Stimulated activated naive CD8-positive, alpha-beta T cell treated with anti-CD3 and anti-CD28 coated beads, Interleukin-15, Interleukin-2, amounts not matched to agents 100 ng/mL and 50 ng/mL, for 24 hours (primary cell): Measurements from ENCODE around the gene DDX24.

Experiments used
- H3K27ac Mint-ChIP-seq: one replicate; pipeline ENCODE4 v1.8.0; 2021; ENCODE audit warnings: mild to moderate bottlenecking, mixed read lengths
- H3K27me3 Mint-ChIP-seq: one replicate; pipeline ENCODE4 v1.8.0; 2021; ENCODE audit warnings: mixed read lengths
- H3K36me3 Mint-ChIP-seq: one replicate; pipeline ENCODE4 v1.8.0; 2021; ENCODE audit warnings: low read depth, mixed read lengths
- H3K4me1 Mint-ChIP-seq: one replicate; pipeline ENCODE4 v1.8.0; 2021; ENCODE audit warnings: low read depth, mixed read lengths
- H3K4me3 Mint-ChIP-seq: one replicate; pipeline ENCODE4 v1.8.0; 2021; ENCODE audit warnings: mild to moderate bottlenecking, mixed read lengths
- H3K9me3 Mint-ChIP-seq: one replicate; pipeline ENCODE4 v1.8.0; 2021; ENCODE audit warnings: mixed read lengths

The DDX24 gene

GRCh38 chr14:94104731-94105130, 23.7 kb upstream of the DDX24 start:
- H3K9me3 Mint-ChIP-seq, result no peaks in the 10 kb centered on the region
- H3K27me3 Mint-ChIP-seq, result no peaks in the 10 kb centered on the region
- no peaks in the 10 kb centered on the region for H3K4me1 Mint-ChIP-seq
- no peak overlapping the region for H3K4me3 Mint-ChIP-seq
- H3K36me3 Mint-ChIP-seq, result no peaks in the 10 kb centered on the region
- H3K27ac Mint-ChIP-seq, result no peak overlapping the region

GRCh38 chr14:94103554-94104150, 22.6 kb upstream of the DDX24 start:
- Mint-ChIP-seq H3K27ac (no peak overlapping the region), H3K4me1 (no peaks in the 10 kb centered on the region), H3K9me3 (no peaks in the 10 kb centered on the region), H3K27me3 (no peaks in the 10 kb centered on the region), H3K4me3 (no peak overlapping the region), H3K36me3 (no peaks in the 10 kb centered on the region)

GRCh38 chr14:94102768-94103482, 21.9 kb upstream of the DDX24 start:
- H3K27me3 Mint-ChIP-seq, result no peaks in the 10 kb centered on the region
- H3K4me1 Mint-ChIP-seq, result no peaks in the 10 kb centered on the region
- H3K36me3 Mint-ChIP-seq, result no peaks in the 10 kb centered on the region
- H3K9me3 Mint-ChIP-seq, result no peaks in the 10 kb centered on the region
- no peak overlapping the region for H3K4me3 Mint-ChIP-seq
- no peak overlapping the region for H3K27ac Mint-ChIP-seq

- H3K36me3 Mint-ChIP-seq, result peaks cover 3% of the 10 kb centered on the region
- H3K4me1 Mint-ChIP-seq, result no peaks in the 10 kb centered on the region
- no peaks in the 10 kb centered on the region for H3K9me3 Mint-ChIP-seq
- no peak overlapping the region for H3K27ac Mint-ChIP-seq
- H3K27me3 Mint-ChIP-seq, result no peaks in the 10 kb centered on the region
- H3K4me3 Mint-ChIP-seq, result no peak overlapping the region
These were observed 20.7 kb upstream of the DDX24 start for GRCh38 chr14:94101748-94102147.

- H3K4me1 Mint-ChIP-seq, result no peaks in the 10 kb centered on the region
- H3K36me3 Mint-ChIP-seq, result peaks cover 4% of the 10 kb centered on the region
- H3K9me3 Mint-ChIP-seq, result no peaks in the 10 kb centered on the region
- no peak overlapping the region for H3K27ac Mint-ChIP-seq
- no peaks in the 10 kb centered on the region for H3K27me3 Mint-ChIP-seq
- H3K4me3 Mint-ChIP-seq, result no peak overlapping the region
These were observed 19.8 kb upstream of the DDX24 start for GRCh38 chr14:94100847-94101246.

GRCh38 chr14:94099006-94099405, 18.0 kb upstream of the DDX24 start:
- Mint-ChIP-seq H3K4me1 (no peaks in the 10 kb centered on the region), H3K9me3 (no peaks in the 10 kb centered on the region), H3K27ac (no peak overlapping the region), H3K4me3 (no peak overlapping the region), H3K36me3 (peaks cover 4% of the 10 kb centered on the region), H3K27me3 (no peaks in the 10 kb centered on the region)

- no peak overlapping the region for H3K4me3 Mint-ChIP-seq
- H3K27ac Mint-ChIP-seq, result no peak overlapping the region
- no peaks in the 10 kb centered on the region for H3K27me3 Mint-ChIP-seq
- H3K9me3 Mint-ChIP-seq, result no peaks in the 10 kb centered on the region
- peaks cover 4% of the 10 kb centered on the region for H3K36me3 Mint-ChIP-seq
- no peaks in the 10 kb centered on the region for H3K4me1 Mint-ChIP-seq
These were observed 17.5 kb upstream of the DDX24 start for GRCh38 chr14:94098326-94098992.

GRCh38 chr14:94097091-94097490, 16.1 kb upstream of the DDX24 start:
- H3K36me3 Mint-ChIP-seq, result peaks cover 4% of the 10 kb centered on the region
- H3K9me3 Mint-ChIP-seq, result no peaks in the 10 kb centered on the region
- H3K4me1 Mint-ChIP-seq, result no peaks in the 10 kb centered on the region
- H3K4me3 Mint-ChIP-seq, result no peak overlapping the region
- no peak overlapping the region for H3K27ac Mint-ChIP-seq
- no peaks in the 10 kb centered on the region for H3K27me3 Mint-ChIP-seq

GRCh38 chr14:94093418-94093817, 12.4 kb upstream of the DDX24 start:
- H3K36me3 Mint-ChIP-seq, result peaks cover 4% of the 10 kb centered on the region

GRCh38 chr14:94089479-94089878, 8.5 kb upstream of the DDX24 start:
- H3K4me3 Mint-ChIP-seq, result no peak overlapping the region
- H3K27ac Mint-ChIP-seq, result no peak overlapping the region
- no peaks in the 10 kb centered on the region for H3K36me3 Mint-ChIP-seq
- H3K9me3 Mint-ChIP-seq, result no peaks in the 10 kb centered on the region
- no peaks in the 10 kb centered on the region for H3K4me1 Mint-ChIP-seq
- H3K27me3 Mint-ChIP-seq, result no peaks in the 10 kb centered on the region

More at GRCh38 chr14:94093418-94093817, 12.4 kb upstream of the DDX24 start:
- no peaks in the 10 kb centered on the region for H3K4me1 Mint-ChIP-seq
- no peaks in the 10 kb centered on the region for H3K9me3 Mint-ChIP-seq
- H3K27ac Mint-ChIP-seq, result no peak overlapping the region
- no peak overlapping the region for H3K4me3 Mint-ChIP-seq
- no peaks in the 10 kb centered on the region for H3K27me3 Mint-ChIP-seq

GRCh38 chr14:94088516-94088915, 7.5 kb upstream of the DDX24 start:
- Mint-ChIP-seq H3K27ac (no peak overlapping the region), H3K27me3 (no peaks in the 10 kb centered on the region), H3K4me1 (no peaks in the 10 kb centered on the region), H3K9me3 (no peaks in the 10 kb centered on the region), H3K36me3 (no peaks in the 10 kb centered on the region), H3K4me3 (no peak overlapping the region)

GRCh38 chr14:94087891-94088290, 6.9 kb upstream of the DDX24 start:
- Mint-ChIP-seq H3K4me1 (peaks cover 5% of the 10 kb centered on the region), H3K27ac (no peak overlapping the region), H3K27me3 (no peaks in the 10 kb centered on the region), H3K36me3 (peaks cover 5% of the 10 kb centered on the region), H3K4me3 (no peak overlapping the region), H3K9me3 (no peaks in the 10 kb centered on the region)

- Mint-ChIP-seq H3K27me3 (no peaks in the 10 kb centered on the region), H3K4me1 (peaks cover 53% of the 10 kb centered on the region), H3K36me3 (peaks cover 46% of the 10 kb centered on the region), H3K27ac (peak overlapping the region; percentile 100), H3K9me3 (no peaks in the 10 kb centered on the region), H3K4me3 (peak overlapping the region; percentile 100)
These were observed 401 bp upstream of the DDX24 start for GRCh38 chr14:94081386-94081820.

GRCh38 chr14:94079891-94080620, 946 bp downstream of the DDX24 start:
- peaks cover 66% of the 10 kb centered on the region for H3K4me1 Mint-ChIP-seq
- H3K27ac Mint-ChIP-seq, result peak overlapping the region; percentile 100
- H3K4me3 Mint-ChIP-seq, result peak overlapping the region; percentile 100
- H3K9me3 Mint-ChIP-seq, result peaks cover 7% of the 10 kb centered on the region
- no peaks in the 10 kb centered on the region for H3K27me3 Mint-ChIP-seq
- H3K36me3 Mint-ChIP-seq, result peaks cover 59% of the 10 kb centered on the region

GRCh38 chr14:94077823-94078222, 3.2 kb downstream of the DDX24 start:
- Mint-ChIP-seq H3K4me3 (peak overlapping the region; percentile 100), H3K27me3 (no peaks in the 10 kb centered on the region), H3K4me1 (peaks cover 69% of the 10 kb centered on the region), H3K27ac (peak overlapping the region; percentile 10), H3K9me3 (peaks cover 14% of the 10 kb centered on the region), H3K36me3 (peaks cover 73% of the 10 kb centered on the region)
